OCI-LY1 (cell line): Measurements from ENCODE around the gene RIPOR2.

Experiments
- H2AFZ ChIP-seq: fragments of 200-600 bp; sonication (generic), shearing (Covaris generic); 2 replicates; pipeline ENCODE4 v1.6.0; 2014; ENCODE audit warnings: antibody characterized with exemption, mild to moderate bottlenecking, low read length
- H3F3A ChIP-seq: fragments of 200-600 bp; sonication (generic), shearing (Covaris generic); 2 replicates; pipeline ENCODE4 v1.6.0; 2014; ENCODE audit warnings: mild to moderate bottlenecking, antibody characterized with exemption, low read length, moderate library complexity; ENCODE audit not compliant: insufficient read depth
- H3K27ac ChIP-seq: fragments of 200-600 bp; sonication (generic); 2 replicates; pipeline ENCODE4 v1.5.1; 2014; ENCODE audit warnings: low read length, mixed run types, mild to moderate bottlenecking, low read depth; ENCODE audit not compliant: poor library complexity, severe bottlenecking
- H3K27me3 ChIP-seq: fragments of 200-600 bp; sonication (generic); 2 replicates; pipeline ENCODE4 v1.6.0; 2014; ENCODE audit warnings: antibody characterized with exemption, mild to moderate bottlenecking, low read length, moderate library complexity; ENCODE audit not compliant: insufficient read depth
- H3K36me3 ChIP-seq: fragments of 200-600 bp; sonication (generic); 2 replicates; pipeline ENCODE4 v1.6.1; 2014; ENCODE audit warnings: mild to moderate bottlenecking, antibody characterized with exemption, low read length, moderate library complexity, mixed read lengths; ENCODE audit not compliant: insufficient read depth
- H3K4me1 ChIP-seq: fragments of 200-600 bp; sonication (generic); 2 replicates; pipeline ENCODE4 v1.5.1; 2014; ENCODE audit warnings: mild to moderate bottlenecking, low read length, moderate library complexity; ENCODE audit not compliant: insufficient read depth, severe bottlenecking
- H3K4me2 ChIP-seq: fragments of 200-600 bp; sonication (generic), shearing (Covaris generic); 2 replicates; pipeline ENCODE4 v1.6.1; 2014; ENCODE audit warnings: low read length
- H3K4me3 ChIP-seq: fragments of 200-600 bp; sonication (generic); 2 replicates; pipeline ENCODE4 v1.5.1; 2014; ENCODE audit warnings: low read length, low read depth, mild to moderate bottlenecking, mixed read lengths; ENCODE audit not compliant: poor library complexity, severe bottlenecking
- H3K79me2 ChIP-seq: fragments of 200-600 bp; shearing (Covaris generic); 2 replicates; pipeline ENCODE4 v1.6.1; 2016; ENCODE audit warnings: mixed run types, low read length, mixed read lengths; ENCODE audit not compliant: insufficient read depth
- H3K9ac ChIP-seq: fragments of 200-600 bp; sonication (generic), shearing (Covaris generic); 2 replicates; pipeline ENCODE4 v1.6.1; 2014; ENCODE audit warnings: mild to moderate bottlenecking, low read length, mixed read lengths
- H3K9me2 ChIP-seq: fragments of 200-600 bp; sonication (generic), shearing (Covaris generic); 2 replicates; pipeline ENCODE4 v1.6.1; 2014; ENCODE audit warnings: low read depth, mild to moderate bottlenecking, low read length, mixed read lengths
- H3K9me3 ChIP-seq: fragments of 200-600 bp; shearing (Covaris generic); 2 replicates; pipeline ENCODE4 v1.6.1; 2014; ENCODE audit warnings: low read length, mixed read lengths
- H4K20me1 ChIP-seq: fragments of 200-600 bp; sonication (generic), shearing (Covaris generic); 2 replicates; pipeline ENCODE4 v1.6.0; 2016; ENCODE audit warnings: mild to moderate bottlenecking, low read length; ENCODE audit not compliant: insufficient read depth
- EZH2 ChIP-seq: fragments of 200-600 bp; sonication (generic), shearing (Covaris generic); IDR thresholded peaks from 2 replicates; pipeline ENCODE4 v1.8.0; 2017; ENCODE audit warnings: borderline replicate concordance, mixed run types, mild to moderate bottlenecking, antibody characterized with exemption, low read length, moderate library complexity, mixed read lengths
- TF ChIP-seq, protein P1 (sequence below): fragments of 200-600 bp; sonication (generic), shearing (Covaris generic); IDR thresholded peaks from 2 replicates; pipeline ENCODE4 v1.5.1; 2017; ENCODE audit warnings: mild to moderate bottlenecking, antibody characterized with exemption, low read length, moderate library complexity, mixed read lengths

The RIPOR2 gene

DNA sequence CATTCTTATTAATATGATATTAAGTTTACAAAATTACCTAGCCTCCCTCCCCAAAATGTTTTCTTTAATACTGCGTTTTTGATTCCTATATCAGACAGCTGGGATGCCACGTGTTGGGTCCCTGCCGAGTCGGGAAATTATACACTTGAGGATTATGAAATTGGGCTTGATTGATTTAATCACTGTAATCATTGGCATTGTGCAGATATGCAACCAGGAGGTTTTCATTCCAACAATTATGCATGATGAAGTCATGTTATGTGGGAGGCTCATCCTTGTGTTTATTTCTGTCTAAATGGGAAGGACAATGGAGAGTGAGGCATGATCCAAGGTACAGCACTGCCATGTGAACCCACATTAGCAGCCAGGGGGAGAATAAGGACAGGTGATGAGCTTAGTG is 30.6 kb upstream of the RIPOR2 start:
- no peaks in the 10 kb centered on the region for H3K36me3 ChIP-seq
- H3K27ac ChIP-seq, result no peak overlapping the region
- peaks cover 7% of the 10 kb centered on the region for H3K4me1 ChIP-seq
- H3K9me3 ChIP-seq, result no peaks in the 10 kb centered on the region
- H3K9ac ChIP-seq, result no peak overlapping the region
- H3K79me2 ChIP-seq, result no peaks in the 10 kb centered on the region
- H3K27me3 ChIP-seq, result no peaks in the 10 kb centered on the region
- TF ChIP-seq, protein P1, sequence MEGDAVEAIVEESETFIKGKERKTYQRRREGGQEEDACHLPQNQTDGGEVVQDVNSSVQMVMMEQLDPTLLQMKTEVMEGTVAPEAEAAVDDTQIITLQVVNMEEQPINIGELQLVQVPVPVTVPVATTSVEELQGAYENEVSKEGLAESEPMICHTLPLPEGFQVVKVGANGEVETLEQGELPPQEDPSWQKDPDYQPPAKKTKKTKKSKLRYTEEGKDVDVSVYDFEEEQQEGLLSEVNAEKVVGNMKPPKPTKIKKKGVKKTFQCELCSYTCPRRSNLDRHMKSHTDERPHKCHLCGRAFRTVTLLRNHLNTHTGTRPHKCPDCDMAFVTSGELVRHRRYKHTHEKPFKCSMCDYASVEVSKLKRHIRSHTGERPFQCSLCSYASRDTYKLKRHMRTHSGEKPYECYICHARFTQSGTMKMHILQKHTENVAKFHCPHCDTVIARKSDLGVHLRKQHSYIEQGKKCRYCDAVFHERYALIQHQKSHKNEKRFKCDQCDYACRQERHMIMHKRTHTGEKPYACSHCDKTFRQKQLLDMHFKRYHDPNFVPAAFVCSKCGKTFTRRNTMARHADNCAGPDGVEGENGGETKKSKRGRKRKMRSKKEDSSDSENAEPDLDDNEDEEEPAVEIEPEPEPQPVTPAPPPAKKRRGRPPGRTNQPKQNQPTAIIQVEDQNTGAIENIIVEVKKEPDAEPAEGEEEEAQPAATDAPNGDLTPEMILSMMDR, result no peak
- TF ChIP-seq EZH2, result no peak
- no peaks in the 10 kb centered on the region for H3F3A ChIP-seq
- no peaks in the 10 kb centered on the region for H3K9me2 ChIP-seq
- no peak overlapping the region for H2AFZ ChIP-seq
- no peaks in the 10 kb centered on the region for H4K20me1 ChIP-seq
- no peak overlapping the region for H3K4me3 ChIP-seq
- H3K4me2 ChIP-seq, result no peak overlapping the region

DNA sequence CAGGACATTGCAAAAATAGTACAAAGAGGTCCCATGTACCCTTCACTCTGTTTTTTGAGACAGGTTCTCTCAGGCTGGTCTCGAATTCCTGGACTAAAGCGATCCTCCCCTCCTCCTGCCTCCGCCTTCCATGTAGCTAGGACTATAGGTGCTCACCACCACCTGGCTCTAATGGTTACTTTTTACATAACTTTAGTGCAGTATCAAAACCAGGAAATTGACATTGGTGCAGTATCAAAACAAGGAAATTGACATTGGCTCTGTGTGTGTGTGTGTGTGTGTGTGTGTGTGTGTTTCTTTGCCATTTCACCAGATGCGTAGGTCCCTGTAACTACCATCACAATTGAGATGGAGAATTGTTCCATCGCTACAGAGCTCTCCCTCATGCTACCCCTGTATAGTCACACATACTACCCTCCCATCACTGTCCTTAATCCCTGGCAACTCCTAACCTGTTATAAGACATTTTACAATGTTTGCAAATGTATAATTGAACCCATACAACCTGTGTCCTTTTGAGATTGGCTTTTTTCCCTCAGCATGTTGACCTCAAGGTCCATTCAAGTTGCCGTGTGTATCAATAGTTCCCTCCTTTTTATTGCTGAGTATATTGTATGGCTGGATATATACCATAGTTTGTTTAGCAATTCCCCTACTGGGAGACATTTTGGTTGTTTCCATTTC is 28.3 kb upstream of the RIPOR2 start:
- Histone ChIP-seq H3K9me2 (no peaks in the 10 kb centered on the region), H3K79me2 (no peaks in the 10 kb centered on the region), H3K9ac (no peak overlapping the region), H3F3A (no peaks in the 10 kb centered on the region), H3K4me3 (no peak overlapping the region), H3K4me2 (no peak overlapping the region), H3K27me3 (no peaks in the 10 kb centered on the region), H2AFZ (no peak overlapping the region), H4K20me1 (no peaks in the 10 kb centered on the region), H3K4me1 (peaks cover 7% of the 10 kb centered on the region), H3K36me3 (no peaks in the 10 kb centered on the region), H3K27ac (no peak overlapping the region), H3K9me3 (no peaks in the 10 kb centered on the region)
- TF ChIP-seq EZH2, result no peak
- TF ChIP-seq, protein P1, result no peak

DNA sequence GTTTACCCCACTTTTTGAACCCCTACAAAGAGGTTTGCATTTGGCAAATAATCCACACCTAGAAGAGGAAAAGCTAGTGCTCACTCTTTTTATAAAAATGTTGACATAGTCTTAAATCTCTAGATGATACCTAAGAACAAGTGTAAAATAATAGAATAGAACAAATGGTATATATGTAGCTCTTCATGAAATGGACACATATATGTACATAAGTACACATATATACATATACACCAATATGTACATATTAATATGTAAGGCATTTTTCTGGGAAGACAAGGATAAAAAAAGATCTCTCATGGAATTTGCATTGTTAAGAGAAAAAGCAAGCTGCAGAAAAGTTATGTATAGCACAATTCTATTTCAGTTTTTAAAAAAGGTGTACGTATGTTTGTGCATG is 27.6 kb upstream of the RIPOR2 start:
- Histone ChIP-seq H2AFZ (no peak overlapping the region), H4K20me1 (no peaks in the 10 kb centered on the region), H3K36me3 (no peaks in the 10 kb centered on the region), H3K9ac (no peak overlapping the region), H3K9me3 (no peaks in the 10 kb centered on the region), H3K27ac (no peak overlapping the region), H3K4me3 (no peak overlapping the region), H3F3A (no peaks in the 10 kb centered on the region), H3K4me1 (peaks cover 7% of the 10 kb centered on the region), H3K27me3 (no peaks in the 10 kb centered on the region), H3K4me2 (no peak overlapping the region), H3K79me2 (no peaks in the 10 kb centered on the region), H3K9me2 (no peaks in the 10 kb centered on the region)
- TF ChIP-seq EZH2, result no peak

DNA sequence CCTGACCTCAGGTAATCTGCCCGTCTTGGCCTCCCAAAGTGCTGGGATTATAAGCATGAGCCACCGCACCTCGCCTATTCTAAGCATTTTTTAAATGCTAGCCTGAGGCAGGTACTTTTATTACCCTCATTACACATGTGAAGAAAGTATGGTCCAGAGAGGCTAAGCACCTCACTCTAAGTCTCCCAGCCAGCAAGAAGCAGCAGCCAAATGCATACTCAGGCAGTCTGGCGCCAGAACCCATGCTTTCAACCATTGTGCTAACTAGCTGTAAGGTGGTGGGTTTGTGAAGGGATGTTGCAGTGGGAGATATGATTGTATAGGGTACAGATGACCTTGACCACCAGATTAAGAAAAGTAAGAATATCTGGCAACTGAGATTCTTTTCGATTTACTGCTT is 26.1 kb upstream of the RIPOR2 start:
- no peaks in the 10 kb centered on the region for H3F3A ChIP-seq
- H3K36me3 ChIP-seq, result no peaks in the 10 kb centered on the region
- peaks cover 7% of the 10 kb centered on the region for H3K4me1 ChIP-seq
- no peak overlapping the region for H3K4me3 ChIP-seq
- no peak overlapping the region for H3K4me2 ChIP-seq
- H3K27me3 ChIP-seq, result no peaks in the 10 kb centered on the region
- H3K9ac ChIP-seq, result no peak overlapping the region
- H2AFZ ChIP-seq, result no peak overlapping the region
- H3K79me2 ChIP-seq, result no peaks in the 10 kb centered on the region
- H3K9me3 ChIP-seq, result no peaks in the 10 kb centered on the region
- TF ChIP-seq, protein P1, result no peak
- no peak for TF ChIP-seq EZH2
- no peaks in the 10 kb centered on the region for H4K20me1 ChIP-seq
- H3K27ac ChIP-seq, result no peak overlapping the region
- no peaks in the 10 kb centered on the region for H3K9me2 ChIP-seq
